NCI-H2171 (cell line): Measurements from ENCODE around the gene RAP2A.

Experiments used
- DNase-seq: peaks from one replicate; lab custom pipeline; 2025; lab: John Stamatoyannopoulos, UW

The RAP2A gene

GRCh38 chr13:97495678-97496077 lies 61.7 kb downstream of the RAP2A start:
- DNase-seq: no peak

GRCh38 chr13:97496511-97496910 lies 62.5 kb downstream of the RAP2A start:
- no peak for DNase-seq

- no peak for DNase-seq
These were observed 63.4 kb downstream of the RAP2A start for GRCh38 chr13:97497400-97497799.

- DNase-seq: no peak
These were observed 64.5 kb downstream of the RAP2A start for GRCh38 chr13:97498419-97498818.

GRCh38 chr13:97499181-97499580 lies 65.2 kb downstream of the RAP2A start:
- no peak for DNase-seq

- DNase-seq: no peak
These were observed 68.2 kb downstream of the RAP2A start for GRCh38 chr13:97502181-97502580.

GRCh38 chr13:97502706-97503105 lies 68.7 kb downstream of the RAP2A start:
- no peak for DNase-seq

- DNase-seq: no peak
These were observed 71.0 kb downstream of the RAP2A start for GRCh38 chr13:97505017-97505416.

- DNase-seq: no peak
These were observed 72.5 kb downstream of the RAP2A start for GRCh38 chr13:97506511-97506910.

GRCh38 chr13:97512732-97513131 lies 78.8 kb downstream of the RAP2A start:
- no peak for DNase-seq

GRCh38 chr13:97515643-97516042 lies 81.7 kb downstream of the RAP2A start:
- no peak for DNase-seq

- DNase-seq: no peak
These were observed 84.0 kb downstream of the RAP2A start for GRCh38 chr13:97517967-97518366.
